ENCODE measurements around the gene TMEM198.

TMEM198 gene

GRCh38 chr2:219526320-219527075 lies 17.3 kb upstream of the TMEM198 start:
- no peak for DNase-seq (ENCODE audit: low read depth)

GRCh38 chr2:219527076-219527394 lies 16.8 kb upstream of the TMEM198 start:
- no peak for DNase-seq (ENCODE audit: low read depth)

GRCh38 chr2:219527472-219527871 lies 16.4 kb upstream of the TMEM198 start:
- no peak for DNase-seq (ENCODE audit: low read depth)

GRCh38 chr2:219530048-219530963 lies 13.5 kb upstream of the TMEM198 start:
- DNase-seq (ENCODE audit: low read depth), result peak; percentile 72

- DNase-seq (ENCODE audit: low read depth), result no peak
These were observed 12.0 kb upstream of the TMEM198 start for GRCh38 chr2:219531639-219532377.

- DNase-seq (ENCODE audit: low read depth), result no peak
These were observed 11.5 kb upstream of the TMEM198 start for GRCh38 chr2:219532378-219532649.

GRCh38 chr2:219533930-219534661 lies 9.7 kb upstream of the TMEM198 start:
- DNase-seq (ENCODE audit: low read depth), result no peak

GRCh38 chr2:219536425-219536824 lies 7.4 kb upstream of the TMEM198 start:
- DNase-seq (ENCODE audit: low read depth), result no peak

GRCh38 chr2:219536967-219537366 lies 6.9 kb upstream of the TMEM198 start:
- no peak for DNase-seq (ENCODE audit: low read depth)

GRCh38 chr2:219537657-219538488 lies 6.0 kb upstream of the TMEM198 start:
- no peak for DNase-seq (ENCODE audit: low read depth)

- no peak for DNase-seq (ENCODE audit: low read depth)
These were observed 5.3 kb upstream of the TMEM198 start for GRCh38 chr2:219538504-219538951.

- DNase-seq (ENCODE audit: low read depth), result no peak
These were observed 4.7 kb upstream of the TMEM198 start for GRCh38 chr2:219538956-219539788.

GRCh38 chr2:219539926-219540678 lies 3.7 kb upstream of the TMEM198 start:
- DNase-seq (ENCODE audit: low read depth), result no peak

- no peak for DNase-seq (ENCODE audit: low read depth)
These were observed 2.9 kb upstream of the TMEM198 start for GRCh38 chr2:219540784-219541504.

GRCh38 chr2:219541611-219542180 lies 2.1 kb upstream of the TMEM198 start:
- DNase-seq (ENCODE audit: low read depth), result peak; percentile 71

GRCh38 chr2:219542931-219543595 lies 765 bp upstream of the TMEM198 start:
- DNase-seq (ENCODE audit: low read depth), result no peak

- DNase-seq (ENCODE audit: low read depth), result no peak
These were observed 739 bp downstream of the TMEM198 start for GRCh38 chr2:219544567-219544966.

Data from activated T-helper 1 cell treated with Interleukin-2 at 50 U/mL for 16 hours (primary cell).